IPS DF 19.7 (cell line): ENCODE results near the gene FBXO15.

Source experiments
- DNase-seq: peaks from one replicate; pipeline ENCODE4 v3.0.0-alpha.2; 2013; ENCODE audit warnings: low read depth, low spot score

FBXO15 gene

DNA sequence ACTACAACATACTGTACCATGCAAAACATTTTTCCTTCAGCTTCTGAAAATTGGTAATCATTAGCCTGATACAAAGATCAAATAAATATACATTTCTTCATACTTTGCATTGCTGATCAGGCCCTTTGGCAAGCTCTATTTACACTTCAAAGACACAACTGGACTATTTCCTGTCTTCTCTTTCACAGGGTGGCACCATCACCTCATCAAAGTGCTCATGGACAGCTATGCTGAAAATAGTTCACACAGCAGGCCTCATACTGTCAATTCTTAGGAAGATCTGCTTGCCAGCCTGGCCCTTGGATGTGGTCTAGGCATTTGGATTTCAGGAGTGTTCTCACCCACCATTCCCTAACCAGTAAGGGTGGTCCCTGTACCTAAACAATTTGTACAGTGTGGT is 33.9 kb downstream of the FBXO15 start:
- DNase-seq = no peak

DNA sequence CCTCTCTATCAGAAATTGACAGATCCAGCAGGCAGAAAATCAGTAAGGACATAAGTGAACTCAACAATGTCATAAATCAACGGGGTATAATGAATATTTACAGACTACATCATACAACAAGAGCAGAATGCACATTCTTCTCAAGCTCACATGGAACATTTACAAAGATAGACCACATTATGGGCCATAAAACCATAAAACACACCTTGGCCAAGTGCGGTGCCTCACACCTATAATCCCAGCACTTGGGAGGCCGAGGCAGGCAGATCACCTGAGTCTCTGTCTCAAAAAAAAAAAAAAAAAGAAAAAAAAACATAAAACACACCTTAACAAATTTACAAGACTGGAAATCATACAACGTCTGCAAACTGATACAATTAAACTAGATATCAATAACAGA is 36.7 kb downstream of the FBXO15 start:
- DNase-seq = no peak

DNA sequence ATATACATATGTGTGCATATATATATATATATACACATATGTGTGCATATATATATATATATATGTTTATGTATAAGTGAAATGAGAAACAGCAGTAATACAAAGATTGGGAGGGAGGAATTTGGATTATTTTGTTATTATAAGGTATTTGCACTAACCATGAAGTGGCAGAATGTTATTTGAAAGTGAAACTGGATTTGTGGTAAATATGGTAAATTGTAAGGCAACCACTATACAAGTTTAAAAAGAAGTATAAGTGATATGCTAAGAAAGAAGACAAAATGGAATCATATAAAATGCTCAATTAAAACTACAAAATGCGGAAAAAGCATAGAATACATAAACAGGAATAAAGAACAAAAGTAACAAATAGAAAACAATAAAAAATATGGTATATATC is 37.5 kb downstream of the FBXO15 start:
- no peak for DNase-seq

DNA sequence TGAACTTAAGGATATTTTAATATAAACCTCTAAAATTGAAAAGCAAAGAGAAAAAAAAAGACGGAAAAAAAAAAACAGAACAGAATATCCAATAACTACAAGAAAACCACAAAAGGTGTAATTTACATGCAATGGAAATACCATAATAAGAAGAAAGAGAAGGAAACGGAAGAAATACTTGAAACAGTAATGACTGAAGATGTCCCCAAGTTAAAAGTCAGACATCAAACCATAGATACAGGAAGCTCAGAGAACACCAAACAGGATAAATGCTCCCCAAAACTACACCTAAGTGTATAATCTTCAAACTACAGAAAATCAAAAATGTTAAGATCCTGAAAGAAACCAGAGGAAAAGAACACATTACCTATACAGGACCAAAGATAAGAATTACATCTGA is 39.2 kb downstream of the FBXO15 start:
- DNase-seq = no peak

DNA sequence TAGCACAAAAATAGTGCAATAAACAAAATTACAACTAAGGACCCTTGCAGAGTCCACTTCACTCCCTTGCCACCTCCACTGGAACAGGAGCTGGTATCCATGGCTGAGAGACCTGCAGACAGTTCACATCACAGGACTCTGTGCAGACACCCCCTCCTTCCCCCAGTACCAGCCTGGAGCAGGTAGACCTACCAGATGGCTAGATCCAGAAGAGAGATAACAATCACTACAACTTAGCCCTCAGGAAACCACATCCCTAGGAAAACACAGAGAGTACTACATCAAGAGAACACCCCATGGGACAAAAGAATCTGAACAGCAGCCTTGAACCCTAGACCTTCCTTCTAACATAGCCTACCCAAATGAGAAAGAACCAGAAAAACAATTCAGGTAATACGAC is 49.8 kb downstream of the FBXO15 start:
- DNase-seq = no peak

DNA sequence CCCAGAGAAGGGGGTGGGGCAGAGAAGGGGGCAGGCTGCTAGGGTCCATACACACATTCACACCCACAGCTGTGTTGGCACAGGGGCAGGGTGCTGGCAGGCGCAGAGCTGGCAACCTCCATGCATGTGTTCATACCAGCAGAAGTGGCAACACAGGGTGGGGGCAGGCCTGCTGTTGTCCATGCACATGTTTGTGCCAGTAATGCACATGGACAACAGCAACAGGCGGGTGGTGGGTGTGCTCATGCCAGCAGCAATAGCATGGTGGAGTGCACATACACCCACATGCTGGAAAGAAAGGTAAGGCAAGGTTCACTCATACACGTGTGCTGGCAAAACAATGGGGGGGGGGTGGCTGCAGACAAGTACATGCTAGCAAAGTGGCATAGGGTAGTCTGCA is 54.7 kb downstream of the FBXO15 start:
- DNase-seq = no peak

DNA sequence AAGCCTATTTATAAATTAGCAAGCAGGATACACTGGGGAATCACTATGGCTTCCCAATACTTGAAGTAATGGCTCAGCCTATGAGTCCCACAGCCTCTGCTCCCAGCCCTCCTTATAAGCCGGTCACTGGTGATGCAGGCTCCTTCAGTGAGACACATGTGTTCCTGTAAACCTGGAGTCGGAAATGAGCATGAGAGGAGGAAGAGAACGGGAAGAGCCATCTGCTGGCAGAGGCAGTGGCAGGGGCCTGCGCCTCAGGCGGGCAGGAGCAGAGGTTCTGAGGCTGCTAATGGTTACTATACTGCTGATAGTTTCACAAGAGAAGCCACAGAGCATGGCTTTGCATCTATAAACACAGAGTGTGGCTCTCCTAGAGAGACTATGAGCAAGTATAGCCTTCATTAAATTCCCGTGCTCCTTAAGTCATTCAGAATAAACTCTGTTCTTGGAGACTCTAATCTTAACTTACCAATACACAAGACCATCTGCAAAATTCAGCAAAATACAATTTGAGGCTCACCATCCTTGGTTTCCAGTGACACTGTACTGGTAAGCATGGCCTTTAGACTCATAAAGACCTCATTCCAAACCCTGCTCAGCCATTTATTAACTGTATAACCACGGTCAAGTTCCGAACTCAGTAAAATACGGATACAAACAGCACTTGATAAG is 63.3 kb downstream of the FBXO15 start:
- no peak for DNase-seq

DNA sequence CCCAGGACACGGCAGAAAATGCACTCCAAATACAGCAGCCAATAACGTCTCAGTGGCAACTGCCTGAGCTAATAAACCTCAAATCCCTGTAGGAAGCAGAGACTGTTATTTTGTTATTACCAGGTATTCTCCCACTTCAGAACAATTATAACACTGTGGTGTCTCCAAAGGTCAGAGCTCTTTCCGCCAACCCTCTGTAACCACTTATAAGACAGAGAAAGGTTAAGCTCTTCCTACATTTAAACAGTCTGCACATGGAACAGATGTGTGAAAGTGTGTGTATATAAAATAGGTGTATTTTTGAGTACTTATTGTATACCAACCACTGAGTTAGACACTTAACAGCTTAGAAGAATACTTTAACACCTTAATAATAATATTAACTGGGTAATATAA is 64.1 kb downstream of the FBXO15 start:
- DNase-seq = no peak

DNA sequence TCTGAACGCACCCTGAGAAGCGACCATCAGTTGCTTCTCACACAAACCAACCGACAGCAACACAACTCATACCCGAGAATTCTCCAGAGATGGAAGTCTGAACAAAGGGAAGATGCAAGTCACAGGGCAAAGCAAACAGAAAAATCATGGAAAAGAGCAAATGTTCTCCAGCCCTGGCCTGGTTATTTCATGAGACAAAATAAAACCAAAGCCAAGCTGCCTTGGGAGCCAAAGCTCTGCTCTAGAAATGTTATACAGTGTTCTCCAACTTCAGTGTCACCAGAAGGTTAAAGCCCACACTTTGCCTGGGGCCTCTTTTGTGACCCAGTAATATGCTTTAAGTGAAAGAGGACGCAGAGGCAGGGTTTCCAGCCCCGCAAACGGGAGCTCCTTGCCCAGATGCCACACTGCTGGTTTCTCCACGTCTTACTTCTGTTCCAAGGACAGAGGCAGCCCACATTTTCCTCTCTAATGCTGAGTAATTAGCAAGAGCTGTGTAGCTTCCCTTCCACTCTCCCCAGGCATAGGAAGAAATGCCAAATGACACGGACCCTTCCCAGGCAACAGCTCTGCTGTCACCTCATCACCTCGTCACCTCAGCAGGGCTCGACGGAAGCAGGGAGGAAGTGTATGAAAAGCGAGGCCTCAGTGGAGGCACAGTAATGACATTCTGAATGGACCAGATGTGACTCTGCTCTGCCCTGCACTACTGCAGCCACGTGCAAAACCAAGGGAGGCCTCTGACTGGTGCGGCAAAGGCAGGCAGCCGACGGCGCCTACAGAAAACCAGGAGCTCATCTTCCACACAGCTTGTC is 64.7 kb downstream of the FBXO15 start:
- no peak for DNase-seq

DNA sequence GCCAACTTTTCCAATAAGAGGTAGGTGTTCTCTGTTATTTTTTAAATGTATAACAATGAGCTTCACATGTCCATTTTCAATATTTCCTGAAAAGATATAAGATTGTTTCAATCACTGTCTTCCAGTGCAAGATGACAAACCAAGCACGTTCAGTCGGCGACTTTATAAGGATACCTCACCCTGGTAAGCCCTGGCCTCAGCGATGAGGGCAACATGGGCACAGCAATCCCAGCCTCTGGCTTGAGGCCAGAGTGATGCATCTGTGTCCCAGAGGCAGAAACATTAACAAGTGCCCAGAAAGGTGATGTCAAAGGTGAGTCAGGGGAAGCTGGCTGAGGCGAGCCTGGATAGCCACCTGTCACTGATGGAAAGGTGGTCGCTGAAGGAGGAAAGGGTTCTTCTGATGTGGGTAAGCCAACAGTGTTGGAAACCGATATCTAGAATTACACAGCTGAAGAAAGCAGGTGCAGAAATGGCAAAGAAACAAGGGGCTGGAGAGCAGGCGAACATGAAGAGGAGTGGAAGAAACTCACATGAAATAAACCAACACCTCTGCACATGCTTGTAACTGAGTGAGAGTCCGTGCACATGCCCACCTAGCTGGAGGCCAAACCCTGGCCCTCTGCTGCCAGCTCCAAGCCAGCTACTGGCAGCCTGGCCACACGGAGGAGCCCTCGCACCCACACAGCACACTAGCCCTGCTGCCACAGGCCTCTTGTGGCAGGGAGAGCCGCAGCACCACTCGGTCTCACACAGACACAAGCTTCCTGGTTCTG is 65.5 kb downstream of the FBXO15 start:
- peak; percentile 50 for DNase-seq

DNA sequence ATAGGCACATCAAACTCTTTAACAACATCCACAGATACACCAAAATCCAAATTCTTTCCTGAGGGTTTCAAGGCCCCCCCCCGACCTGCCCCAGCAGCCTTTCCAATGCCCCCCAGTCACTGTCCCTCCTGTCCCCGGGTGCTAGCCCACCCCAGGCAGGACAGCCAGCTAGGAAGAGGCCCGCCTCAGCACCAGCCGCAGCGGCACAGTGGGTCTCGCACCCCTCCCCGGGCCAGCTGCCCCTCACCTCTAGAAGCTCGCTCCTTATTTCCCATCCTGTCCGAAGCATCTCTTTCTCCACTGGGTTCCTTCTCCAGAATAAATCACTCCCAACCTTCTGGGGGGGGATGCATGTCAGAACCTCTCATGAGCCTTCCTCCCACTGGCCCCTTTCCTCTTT is 69.4 kb downstream of the FBXO15 start:
- no peak for DNase-seq

DNA sequence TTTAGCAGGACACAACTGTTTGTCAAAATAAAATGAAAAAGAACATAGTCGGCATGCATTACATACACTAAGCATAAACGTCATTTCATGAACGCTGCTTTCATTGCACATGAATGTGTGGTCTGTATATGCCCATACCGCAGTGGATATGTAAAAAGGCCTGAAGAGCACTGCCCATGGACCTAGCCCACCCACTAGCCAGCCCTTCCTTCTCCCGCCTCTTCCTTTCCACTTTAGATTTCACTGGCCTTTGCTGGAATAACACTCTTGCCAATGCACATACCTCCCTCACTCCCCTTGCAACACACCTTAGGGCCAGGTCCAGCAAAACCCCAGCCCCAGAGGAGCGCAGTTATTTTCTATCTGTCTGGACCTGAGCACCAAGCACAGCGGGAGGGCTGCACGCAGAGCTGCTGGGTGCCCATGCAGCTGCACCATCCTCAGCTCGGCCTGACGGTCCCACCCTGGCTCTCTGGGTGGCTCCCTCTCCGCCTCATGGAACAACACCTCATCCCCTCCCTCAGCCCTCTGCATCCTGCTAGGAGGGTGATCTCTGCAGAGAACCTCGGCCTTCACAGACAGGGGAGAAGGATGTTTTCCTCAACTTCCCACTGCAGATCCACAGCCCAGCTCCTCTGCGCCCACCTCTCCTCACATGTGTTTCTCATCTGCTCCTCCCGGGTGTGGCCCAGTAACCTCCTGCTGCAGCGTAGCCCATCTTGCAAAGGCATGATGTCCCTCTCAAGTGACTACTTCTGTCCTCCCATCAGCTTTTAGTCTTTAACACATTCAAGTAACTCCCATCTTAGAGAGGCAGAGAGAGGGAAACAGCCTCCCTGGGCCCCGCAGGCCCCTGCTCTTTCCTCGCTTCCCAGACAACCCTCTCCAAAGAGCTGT is 72.7 kb downstream of the FBXO15 start:
- DNase-seq = no peak

DNA sequence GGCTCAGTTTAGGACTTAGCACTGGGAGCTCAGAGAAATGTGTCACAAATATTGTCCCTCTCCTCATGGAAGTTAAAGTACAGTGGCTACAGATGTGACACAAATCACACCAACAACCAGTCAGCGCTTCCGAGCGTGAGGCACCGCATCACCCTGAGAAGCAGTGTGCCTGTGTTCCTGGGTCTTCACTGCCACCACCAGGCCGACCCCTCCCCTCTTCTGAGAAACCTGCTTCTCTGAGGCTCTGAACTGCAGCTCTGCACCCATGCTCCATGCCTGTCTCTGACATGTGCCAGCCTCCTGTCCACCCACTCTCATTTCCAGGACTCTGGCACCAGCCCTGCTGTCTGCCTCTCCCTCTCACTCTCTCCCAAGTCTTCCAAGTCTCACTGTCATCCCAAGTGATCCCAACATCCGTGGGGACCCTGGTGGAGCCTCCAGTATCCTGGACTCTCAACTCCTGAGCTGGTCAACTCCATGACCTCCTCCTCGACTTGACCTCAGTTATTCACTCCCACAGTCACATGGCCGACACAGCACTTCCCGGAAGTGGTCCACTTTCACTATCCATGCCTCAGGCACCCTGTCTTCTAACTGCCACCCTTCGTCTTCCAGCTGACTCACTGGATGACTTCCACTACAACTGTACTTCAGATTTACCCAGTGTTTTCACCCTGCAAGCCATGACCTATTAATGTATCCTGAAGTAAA is 73.5 kb downstream of the FBXO15 start:
- DNase-seq = no peak

DNA sequence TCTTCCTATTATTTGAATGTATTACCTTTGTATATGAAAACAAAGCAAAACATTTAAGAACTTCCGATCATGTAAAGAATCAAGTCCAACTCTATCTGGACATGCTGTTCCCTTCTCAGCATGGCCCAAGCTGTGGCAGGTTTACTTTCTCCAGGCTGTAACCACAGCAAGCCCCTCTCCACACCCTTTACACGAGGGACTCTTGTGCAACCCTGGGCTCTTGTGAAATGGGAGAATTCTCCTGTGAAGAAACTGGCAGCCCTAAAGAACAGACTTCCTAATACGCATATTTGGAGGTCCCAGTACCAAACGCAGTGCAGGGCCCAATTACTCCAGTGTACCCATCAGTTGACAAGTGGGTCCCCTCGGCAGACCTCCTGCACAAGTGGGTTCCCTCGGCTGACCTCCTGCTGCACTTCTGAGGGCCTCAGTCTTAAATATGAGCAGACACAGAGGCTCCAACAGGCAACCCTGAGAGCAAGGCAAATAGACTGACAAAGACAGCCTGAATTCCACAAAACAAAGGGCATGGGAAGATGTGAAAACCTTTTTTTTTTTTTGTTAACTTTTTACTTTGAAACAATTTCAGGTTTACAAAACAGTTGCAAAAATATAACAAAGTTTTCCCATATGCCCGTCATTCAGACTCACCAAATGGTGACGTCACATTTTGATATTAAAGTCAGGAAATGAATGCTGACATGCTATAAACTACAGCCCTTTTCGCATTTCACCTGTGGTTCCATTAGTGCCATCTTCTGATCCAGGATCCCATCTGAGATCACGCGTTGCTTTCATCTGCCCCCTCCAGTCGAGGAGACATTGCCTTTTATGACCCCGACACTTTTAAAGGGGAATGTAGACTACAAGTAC is 78.2 kb downstream of the FBXO15 start:
- DNase-seq = no peak

DNA sequence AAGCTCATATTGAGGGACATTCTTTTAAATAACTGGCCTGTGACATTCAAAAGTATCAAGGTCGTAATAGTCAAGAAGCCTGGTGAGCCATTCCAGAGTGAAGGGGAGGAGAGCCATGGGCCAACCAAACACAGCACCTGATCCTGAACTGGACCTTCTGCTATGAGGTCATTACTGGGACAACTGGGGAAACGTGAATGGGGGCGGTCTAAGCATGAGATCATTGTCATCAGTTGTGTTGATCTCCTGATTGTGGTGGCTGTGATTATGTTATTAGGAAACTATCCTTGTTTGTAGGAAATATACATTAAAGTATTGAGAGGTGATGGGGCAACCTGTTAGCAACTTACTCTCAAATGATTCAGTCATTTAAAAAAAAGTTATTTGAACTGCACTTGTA is 79.3 kb downstream of the FBXO15 start:
- DNase-seq = no peak

DNA sequence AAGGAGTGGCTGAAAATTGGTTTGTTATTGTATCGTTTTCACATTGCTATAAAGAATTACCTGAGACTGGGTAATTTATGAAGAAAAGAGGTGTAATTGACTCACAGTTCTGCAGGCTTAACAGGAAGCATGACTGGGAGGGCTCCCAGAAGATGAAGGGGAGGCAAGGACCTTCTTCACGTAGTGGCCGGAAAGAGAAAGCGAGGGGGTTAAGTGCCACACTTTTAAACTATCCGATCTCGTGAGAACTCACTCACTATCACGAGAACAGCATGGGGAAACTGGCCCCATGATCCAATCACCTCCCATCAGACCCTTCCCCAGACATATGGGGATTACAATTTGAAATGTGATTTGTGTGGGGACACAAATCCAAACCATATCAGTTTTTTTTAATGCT is 81.6 kb downstream of the FBXO15 start:
- no peak for DNase-seq

DNA sequence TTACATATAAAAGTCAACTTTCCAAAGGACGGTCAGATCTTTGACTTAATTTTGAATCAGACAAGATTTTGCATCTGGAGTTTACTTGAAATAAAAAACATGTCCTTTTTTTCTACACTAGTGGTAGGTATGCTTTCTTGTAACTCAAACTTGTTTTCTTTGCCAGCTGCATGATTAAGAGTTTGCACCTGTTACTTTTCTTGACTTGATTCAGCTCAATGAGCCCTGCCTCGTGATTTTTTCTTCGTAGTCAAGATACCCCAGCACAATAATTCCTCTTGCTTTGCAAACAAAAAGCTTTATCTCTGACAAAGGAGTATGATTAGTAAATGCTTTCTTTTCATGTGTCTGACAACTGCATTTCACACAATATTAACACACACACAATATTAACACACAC is 82.3 kb downstream of the FBXO15 start:
- DNase-seq = no peak

DNA sequence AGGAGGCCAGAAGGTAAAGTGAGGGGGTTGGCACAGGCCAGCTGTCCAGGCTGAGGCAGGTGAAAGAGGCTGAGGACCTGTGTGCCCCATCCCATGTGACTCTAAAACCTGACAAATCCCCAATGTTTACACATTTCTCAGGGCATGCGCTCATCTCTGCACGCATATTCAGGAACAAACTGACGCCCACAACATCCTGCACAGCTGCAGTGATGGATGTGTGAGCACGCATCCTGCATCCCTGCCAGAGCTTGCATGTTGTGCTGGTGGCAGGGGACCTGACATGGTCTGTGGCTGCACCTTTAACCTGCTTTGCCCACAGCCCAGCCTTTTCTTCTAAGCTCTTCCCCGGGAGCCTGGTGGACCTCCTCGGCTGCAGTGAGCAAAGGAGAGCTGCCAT is 83.1 kb downstream of the FBXO15 start:
- DNase-seq = no peak

DNA sequence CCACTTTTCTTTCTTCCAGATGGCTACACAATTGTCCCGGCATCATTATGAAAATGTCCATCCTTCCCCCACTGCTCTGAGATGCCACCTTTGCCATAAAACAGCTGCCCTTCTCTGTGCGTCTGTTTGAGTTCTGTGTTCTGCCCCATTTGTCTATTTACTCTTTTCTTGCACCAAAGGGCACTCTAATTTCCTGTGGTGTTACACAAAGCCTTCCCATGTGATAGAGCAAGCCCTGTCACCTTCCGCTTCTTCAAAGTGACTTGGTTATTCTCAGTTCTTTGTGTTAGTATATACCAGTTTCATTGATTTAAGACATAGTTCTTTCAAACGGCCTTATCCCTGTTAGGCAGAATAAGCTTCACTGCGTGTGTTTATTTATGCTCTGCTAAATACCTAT is 84.1 kb downstream of the FBXO15 start:
- no peak for DNase-seq

DNA sequence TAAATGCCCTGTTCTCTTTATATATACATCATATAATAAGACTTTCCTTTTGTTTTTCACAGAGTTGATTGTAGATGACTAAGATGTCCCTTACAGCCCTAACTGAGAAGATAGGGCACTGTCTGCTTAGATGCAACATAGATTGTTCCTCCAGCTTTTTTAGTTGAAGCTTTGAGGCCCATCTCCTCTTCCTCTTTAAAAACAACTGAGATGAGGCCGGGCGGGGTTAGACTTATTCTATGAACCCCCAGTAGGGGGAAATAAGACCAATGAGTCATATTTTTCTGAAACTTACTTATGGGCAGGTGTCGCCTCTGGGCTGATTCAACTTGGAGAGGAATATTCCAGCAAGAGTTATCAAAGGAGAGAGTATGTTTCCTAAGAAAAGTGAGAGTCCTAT is 84.6 kb downstream of the FBXO15 start:
- DNase-seq = no peak
